Measurements from ENCODE around the gene TMEM212. TPM values are rescaled to one million over a fixed set of nuclear protein-coding genes. Genes with fewer than 3 reads are reported as not detected.

The TMEM212 gene
- total and polyA plus RNA-seq, 7 donors, result not detected

- Histone ChIP-seq H3K27me3 (no peaks in the 10 kb centered on the region), H3K9me3 (no peaks in the 10 kb centered on the region), H3K4me1 (peaks cover 0 to 29% (median 27%) of the 10 kb centered on the region in 4 donors), H3K36me3 (no peaks in the 10 kb centered on the region), H3K27ac (no peak overlapping the region), H3K4me3 (no peak overlapping the region)
- intact Hi-C loops (cut with DNase I), result no loop called here
- no peak for DNase-seq
- TF ChIP-seq POLR2AphosphoS5 (IDR thresholded peaks at IDR 0.05) (no peak), EP300 (IDR thresholded peaks at IDR 0.05) (no peak), CTCF (IDR thresholded peaks at IDR 0.05) (no peak), POLR2A (IDR thresholded peaks at IDR 0.05) (no peak)
- 91 to 96% methylated on average over 3 of the region's 3 CpGs for WGBS, 2 donors
These were observed 38.1 kb downstream of the TMEM212 start for GRCh38 chr3:171881251-171881650.

DNA sequence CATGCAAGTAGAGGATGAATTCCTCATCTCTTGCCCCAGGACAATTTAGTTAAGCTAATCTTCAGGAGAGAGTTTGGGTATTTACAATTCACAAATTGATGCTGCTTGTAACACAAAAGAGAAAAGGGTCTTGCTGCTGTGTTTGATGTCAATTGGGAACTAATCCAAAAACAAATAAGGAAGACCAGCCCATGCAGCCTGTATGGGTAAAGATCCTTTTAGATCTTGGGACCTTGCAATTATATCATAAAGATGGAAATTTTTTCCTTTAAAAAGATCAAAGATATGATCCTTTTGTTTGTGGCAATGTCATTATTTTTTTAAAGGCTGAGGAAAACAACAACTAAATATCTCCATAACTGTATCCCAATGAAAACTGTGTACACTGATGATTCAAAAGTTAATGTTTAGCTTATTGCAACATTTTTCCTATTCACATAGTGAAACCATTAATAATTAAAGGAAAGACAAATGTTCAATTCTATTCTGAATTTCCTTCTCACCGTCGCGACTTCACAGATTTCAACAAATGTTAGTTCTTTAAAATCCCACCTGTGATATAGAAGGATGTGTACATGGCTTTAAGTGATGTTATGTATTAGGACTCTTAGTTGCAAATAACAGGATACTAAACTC lies 40.2 kb downstream of the TMEM212 start:
- TF ChIP-seq POLR2A (IDR thresholded peaks at IDR 0.05), result no peak
- no peak for TF ChIP-seq CTCF (IDR thresholded peaks at IDR 0.05)
- TF ChIP-seq POLR2AphosphoS5 (IDR thresholded peaks at IDR 0.05), result no peak
- no peak for TF ChIP-seq EP300 (IDR thresholded peaks at IDR 0.05)
- Histone ChIP-seq H3K27ac (no peak overlapping the region), H3K36me3 (no peaks in the 10 kb centered on the region), H3K4me3 (no peak overlapping the region), H3K4me1 (peaks cover 0 to 12% (median 10%) of the 10 kb centered on the region in 4 donors), H3K27me3 (no peaks in the 10 kb centered on the region), H3K9me3 (no peaks in the 10 kb centered on the region)
- 89 to 92% methylated on average over 3 of the region's 3 CpGs for WGBS, 2 donors
- intact Hi-C loops (cut with DNase I), result no loop called here
- DNase-seq, result no peak

DNA sequence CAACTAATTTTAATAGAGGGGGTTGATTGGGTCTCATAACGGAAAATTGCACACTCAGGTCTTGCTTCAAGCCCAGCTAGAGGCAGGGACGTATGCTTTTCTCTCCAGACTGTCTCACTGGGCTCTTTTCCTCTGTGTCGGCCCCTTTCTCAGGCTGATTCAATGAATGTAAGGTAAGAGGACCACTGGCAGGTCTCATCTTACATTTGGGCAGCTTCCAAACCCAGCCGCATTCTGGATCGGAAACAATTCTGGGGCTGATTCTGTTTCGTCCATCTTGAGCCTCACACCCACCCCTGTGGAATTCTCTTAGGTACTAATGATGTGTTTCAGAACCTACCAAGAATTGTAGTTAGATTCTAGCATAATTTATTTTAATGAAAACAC lies 40.7 kb downstream of the TMEM212 start:
- H3K36me3 ChIP-seq, result no peaks in the 10 kb centered on the region
- peaks cover 0 to 7% (median 5%) of the 10 kb centered on the region in 4 donors for H3K4me1 ChIP-seq
- intact Hi-C loops (cut with DNase I), result no loop called here
- TF ChIP-seq CTCF (IDR thresholded peaks at IDR 0.05) (no peak), EP300 (IDR thresholded peaks at IDR 0.05) (no peak), POLR2A (IDR thresholded peaks at IDR 0.05) (no peak), POLR2AphosphoS5 (IDR thresholded peaks at IDR 0.05) (no peak)
- no peak overlapping the region for H3K4me3 ChIP-seq
- 84 to 86% methylated on average over 6 of the region's 6 CpGs for WGBS, 2 donors
- no peaks in the 10 kb centered on the region for H3K27me3 ChIP-seq
- H3K9me3 ChIP-seq, result no peaks in the 10 kb centered on the region
- no peak for DNase-seq
- H3K27ac ChIP-seq, result no peak overlapping the region

DNA sequence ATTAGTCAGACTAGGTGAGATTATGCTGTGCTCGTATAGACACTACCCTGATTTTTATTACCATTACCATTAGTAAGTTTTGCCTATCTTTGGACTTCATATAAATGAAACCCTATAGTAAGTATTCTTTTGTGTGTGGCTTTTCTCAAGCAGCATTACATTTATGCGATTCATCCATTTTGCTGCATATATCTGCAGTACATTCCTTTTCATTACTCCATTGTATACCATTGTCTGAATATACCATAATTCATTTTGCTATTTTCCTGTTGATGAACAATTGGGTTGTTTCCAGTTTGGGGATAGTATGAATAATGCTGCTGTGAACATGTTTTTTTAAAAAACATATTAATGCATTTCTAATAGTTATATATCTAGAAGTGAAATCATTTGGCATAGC lies 45.3 kb downstream of the TMEM212 start:
- Histone ChIP-seq H3K9me3 (no peaks in the 10 kb centered on the region), H3K27me3 (no peaks in the 10 kb centered on the region), H3K36me3 (no peaks in the 10 kb centered on the region), H3K27ac (no peak overlapping the region), H3K4me3 (no peak overlapping the region), H3K4me1 (no peaks in the 10 kb centered on the region)
- 92 to 96% methylated on average over 2 of the region's 2 CpGs for WGBS, 2 donors
- DNase-seq, result no peak
- intact Hi-C loops (cut with DNase I), result no loop called here
- TF ChIP-seq POLR2AphosphoS5 (IDR thresholded peaks at IDR 0.05), result no peak
- TF ChIP-seq POLR2A (IDR thresholded peaks at IDR 0.05), result no peak
- TF ChIP-seq CTCF (IDR thresholded peaks at IDR 0.05), result no peak
- TF ChIP-seq EP300 (IDR thresholded peaks at IDR 0.05), result no peak

DNA sequence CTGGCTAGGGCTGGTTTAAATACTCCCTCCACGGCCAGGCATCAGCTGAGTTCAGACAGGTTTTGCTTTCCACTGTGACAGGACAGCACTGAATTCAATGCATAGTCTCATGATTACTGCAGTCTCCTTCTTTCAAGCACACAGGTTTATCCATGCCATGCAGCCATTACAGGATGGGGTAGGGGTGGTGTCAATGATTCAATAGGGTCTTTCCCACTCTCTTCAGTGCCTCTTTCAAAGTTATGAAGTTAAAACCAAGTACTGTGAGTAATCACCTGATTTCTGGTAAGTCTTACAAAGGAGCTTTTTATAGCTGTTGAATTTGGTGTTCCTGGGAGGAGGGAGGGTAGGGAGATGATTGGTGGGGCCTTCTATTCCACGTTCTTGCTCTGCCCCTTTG lies 47.2 kb downstream of the TMEM212 start:
- H3K36me3 ChIP-seq, result no peaks in the 10 kb centered on the region
- TF ChIP-seq POLR2AphosphoS5 (IDR thresholded peaks at IDR 0.05) (no peak), POLR2A (IDR thresholded peaks at IDR 0.05) (no peak), EP300 (IDR thresholded peaks at IDR 0.05) (no peak)
- H3K4me1 ChIP-seq, result no peaks in the 10 kb centered on the region
- intact Hi-C loops (cut with DNase I), result no loop called here
- no peak for DNase-seq
- no peaks in the 10 kb centered on the region for H3K27me3 ChIP-seq
- H3K27ac ChIP-seq, result no peak overlapping the region
- 51 to 74% methylated on average over 2 of the region's 2 CpGs for WGBS, 2 donors
- H3K4me3 ChIP-seq, result no peak overlapping the region
- H3K9me3 ChIP-seq, result no peaks in the 10 kb centered on the region

All from sigmoid colon (tissue), 7 donors.